Endometrium (tissue), 2 donors: ENCODE data around the gene ARHGAP42.

Experiments used
- FAIRE-seq: peaks from 2 replicates; lab custom pipeline; 2012; peaks lifted over from hg19 to GRCh38; lab: Jason Lieb, UNC
- donor health status: control.
- donor health status: control.

Gene ARHGAP42

GRCh38 chr11:100683126-100683525 is 4.0 kb upstream of the ARHGAP42 start:
- no peak for FAIRE-seq

- FAIRE-seq: no peak
These were observed 2.7 kb upstream of the ARHGAP42 start for GRCh38 chr11:100684101-100685065.

- FAIRE-seq: no peak
These were observed 523 bp upstream of the ARHGAP42 start for GRCh38 chr11:100686476-100687053.

GRCh38 chr11:100687630-100688395 is 725 bp downstream of the ARHGAP42 start:
- FAIRE-seq: no peak

- no peak for FAIRE-seq
These were observed 2.1 kb downstream of the ARHGAP42 start for GRCh38 chr11:100689141-100689540.

GRCh38 chr11:100691896-100692653 is 5.0 kb downstream of the ARHGAP42 start:
- no peak for FAIRE-seq

- FAIRE-seq: no peak
These were observed 8.8 kb downstream of the ARHGAP42 start for GRCh38 chr11:100695911-100696310.

GRCh38 chr11:100703139-100703538 is 16.1 kb downstream of the ARHGAP42 start:
- no peak for FAIRE-seq

- FAIRE-seq: no peak
These were observed 16.9 kb downstream of the ARHGAP42 start for GRCh38 chr11:100703801-100704575.

- no peak for FAIRE-seq
These were observed 18.4 kb downstream of the ARHGAP42 start for GRCh38 chr11:100705447-100705846.

GRCh38 chr11:100706179-100706578 is 19.1 kb downstream of the ARHGAP42 start:
- no peak for FAIRE-seq

- FAIRE-seq: no peak
These were observed 22.3 kb downstream of the ARHGAP42 start for GRCh38 chr11:100709233-100709957.

GRCh38 chr11:100711984-100712383 is 24.9 kb downstream of the ARHGAP42 start:
- no peak for FAIRE-seq

GRCh38 chr11:100712583-100712982 is 25.5 kb downstream of the ARHGAP42 start:
- FAIRE-seq: no peak

- no peak for FAIRE-seq
These were observed 28.2 kb downstream of the ARHGAP42 start for GRCh38 chr11:100715165-100715761.

GRCh38 chr11:100716838-100717237 is 29.8 kb downstream of the ARHGAP42 start:
- no peak for FAIRE-seq

- FAIRE-seq: no peak
These were observed 32.3 kb downstream of the ARHGAP42 start for GRCh38 chr11:100719362-100719761.

GRCh38 chr11:100719809-100720221 is 32.7 kb downstream of the ARHGAP42 start:
- peak; percentile 55 for FAIRE-seq

- no peak for FAIRE-seq
These were observed 39.6 kb downstream of the ARHGAP42 start for GRCh38 chr11:100726680-100727079.

GRCh38 chr11:100727410-100727809 is 40.3 kb downstream of the ARHGAP42 start:
- FAIRE-seq: no peak
